Retinal pigment epithelial cell (primary cell): ENCODE results near the gene IER3.

Experiments used
- DNase-seq: peaks from one replicate; pipeline ENCODE4 v3.0.0-alpha.2; 2010; ENCODE audit warnings: low read depth
- H3K4me3 ChIP-seq: 2 replicates; pipeline ENCODE4 v1.5.1; 2011; ENCODE audit warnings: mild to moderate bottlenecking, low read length, control low read depth, moderate library complexity
- CTCF ChIP-seq: conservative IDR thresholded peaks from 2 replicates; pipeline ENCODE4 v1.5.1; 2011; ENCODE audit warnings: low read depth, low read length, control low read depth, inconsistent platforms

IER3 gene

GRCh38 chr6:30782425-30783014, 38.2 kb upstream of the IER3 start:
- no peak for TF ChIP-seq CTCF
- no peak for DNase-seq
- no peak overlapping the region for H3K4me3 ChIP-seq

GRCh38 chr6:30781743-30782424, 37.5 kb upstream of the IER3 start:
- no peak overlapping the region for H3K4me3 ChIP-seq
- DNase-seq, result peak; percentile 99
- TF ChIP-seq CTCF, result no peak

DNA sequence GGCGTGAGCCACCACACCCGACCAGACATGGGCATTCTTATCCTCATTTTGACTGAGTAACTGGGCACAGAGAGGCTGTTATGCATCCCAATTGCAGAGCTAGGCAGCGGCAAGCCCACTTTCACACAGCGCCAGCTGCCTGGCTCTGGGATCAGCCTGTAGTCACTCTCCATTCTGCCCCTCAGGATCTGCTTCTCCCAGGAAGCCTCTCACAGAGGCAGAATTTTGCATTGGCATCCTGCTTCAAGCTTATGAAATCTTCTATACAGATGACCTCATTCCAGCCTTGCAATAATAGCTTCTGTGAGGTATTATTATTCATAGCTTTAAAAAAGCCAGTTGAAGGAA, 37.0 kb upstream of the IER3 start:
- DNase-seq, result no peak
- H3K4me3 ChIP-seq, result no peak overlapping the region
- TF ChIP-seq CTCF, result no peak

- no peak for TF ChIP-seq CTCF
- H3K4me3 ChIP-seq, result no peak overlapping the region
- DNase-seq, result no peak
Observed at GRCh38 chr6:30780642-30780920, 36.2 kb upstream of the IER3 start.

DNA sequence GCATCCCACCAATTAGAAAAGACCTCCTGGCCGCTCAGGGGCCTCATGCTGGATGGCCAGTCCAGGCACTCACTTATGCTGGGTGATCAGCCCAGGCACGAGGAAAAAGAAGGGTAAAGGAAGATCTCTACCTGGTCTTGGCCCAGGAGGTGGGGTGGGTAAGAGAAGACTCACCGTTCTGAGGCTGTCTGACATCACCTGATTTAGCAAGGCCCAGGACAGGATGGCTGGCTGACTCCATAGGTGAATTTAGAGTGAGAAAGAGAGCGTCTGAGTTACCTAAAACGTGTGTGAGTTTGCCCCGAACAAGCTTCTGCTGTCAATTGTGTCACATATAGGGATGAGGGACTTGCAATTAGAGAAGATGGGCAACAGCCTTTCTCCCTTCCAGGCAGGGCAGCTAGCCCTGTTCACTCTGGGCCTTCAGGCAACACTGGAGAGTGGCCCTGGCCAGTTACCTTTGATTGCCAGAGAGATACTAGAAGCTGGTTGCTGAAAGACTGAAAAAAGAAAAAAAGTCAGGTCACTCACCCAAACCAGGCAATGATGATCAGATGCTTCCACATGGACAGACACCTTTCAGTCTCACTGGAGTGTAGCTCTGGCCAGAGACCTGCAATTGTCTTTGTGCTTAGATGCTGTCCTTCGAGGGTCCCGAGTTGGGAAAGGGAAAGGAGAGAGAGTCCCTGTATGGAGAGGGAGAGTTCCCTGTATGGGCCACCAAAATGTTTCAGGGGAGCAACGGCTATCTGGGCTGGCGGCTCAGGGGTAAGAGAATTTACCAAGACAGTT, 35.7 kb upstream of the IER3 start:
- TF ChIP-seq CTCF, result no peak
- H3K4me3 ChIP-seq, result no peak overlapping the region
- no peak for DNase-seq

GRCh38 chr6:30778001-30778635, 33.8 kb upstream of the IER3 start:
- DNase-seq, result no peak
- TF ChIP-seq CTCF, result no peak

More at GRCh38 chr6:30778001-30778635, 33.8 kb upstream of the IER3 start:
- H3K4me3 ChIP-seq, result no peak overlapping the region
